Adrenal gland (tissue), 5 donors: ENCODE results near the gene AXL.

Source experiments
- POLR2A ChIP-seq, 2 donors: fragments of 450-650 bp; IDR thresholded peaks; one replicate each; pipeline ENCODE4 v1.6.1; 2017; ENCODE audit warnings: antibody characterized with exemption in 2 of 2, mild to moderate bottlenecking in 2 of 2, moderate library complexity in 1 of 2
- TF ChIP-seq, protein P1 (sequence below), 6 experiments: fragments of 450-650 bp in 4 of 6; fragments of 200-600 bp in 2 of 6; sonication (generic) in 1 of 6; IDR thresholded peaks; 1 replicate in 5 of 6; 2 replicates in 1 of 6; pipeline versions ENCODE4 v1.5.1 to v1.8.0; 2016 to 2021; ENCODE audit warnings: antibody characterized with exemption in 6 of 6, mild to moderate bottlenecking in 2 of 6, moderate library complexity in 1 of 6
- donor health status: DM: no; HTN: no; CAD: no.

DNA sequence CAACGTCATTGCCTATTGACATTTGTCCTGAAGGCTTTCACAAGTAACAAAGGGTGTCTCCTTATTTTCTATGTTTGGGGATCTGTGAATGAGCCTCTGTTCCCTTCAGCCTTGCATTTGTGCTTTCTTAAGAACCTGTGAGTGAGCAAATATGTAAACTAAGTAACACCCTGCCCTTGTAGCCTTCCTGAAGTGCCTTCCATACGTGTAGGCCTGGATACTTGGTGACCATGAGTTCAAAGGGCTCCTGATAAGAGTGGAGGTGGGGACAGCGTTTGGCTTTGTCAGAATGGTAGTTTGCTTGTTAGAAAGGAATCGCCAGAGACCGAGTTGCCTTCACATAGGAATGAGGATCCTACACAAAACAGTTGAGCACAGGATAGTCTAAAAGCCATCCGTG lies 76.5 kb downstream of the AXL start:
- TF ChIP-seq, protein P1, sequence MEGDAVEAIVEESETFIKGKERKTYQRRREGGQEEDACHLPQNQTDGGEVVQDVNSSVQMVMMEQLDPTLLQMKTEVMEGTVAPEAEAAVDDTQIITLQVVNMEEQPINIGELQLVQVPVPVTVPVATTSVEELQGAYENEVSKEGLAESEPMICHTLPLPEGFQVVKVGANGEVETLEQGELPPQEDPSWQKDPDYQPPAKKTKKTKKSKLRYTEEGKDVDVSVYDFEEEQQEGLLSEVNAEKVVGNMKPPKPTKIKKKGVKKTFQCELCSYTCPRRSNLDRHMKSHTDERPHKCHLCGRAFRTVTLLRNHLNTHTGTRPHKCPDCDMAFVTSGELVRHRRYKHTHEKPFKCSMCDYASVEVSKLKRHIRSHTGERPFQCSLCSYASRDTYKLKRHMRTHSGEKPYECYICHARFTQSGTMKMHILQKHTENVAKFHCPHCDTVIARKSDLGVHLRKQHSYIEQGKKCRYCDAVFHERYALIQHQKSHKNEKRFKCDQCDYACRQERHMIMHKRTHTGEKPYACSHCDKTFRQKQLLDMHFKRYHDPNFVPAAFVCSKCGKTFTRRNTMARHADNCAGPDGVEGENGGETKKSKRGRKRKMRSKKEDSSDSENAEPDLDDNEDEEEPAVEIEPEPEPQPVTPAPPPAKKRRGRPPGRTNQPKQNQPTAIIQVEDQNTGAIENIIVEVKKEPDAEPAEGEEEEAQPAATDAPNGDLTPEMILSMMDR (IDR thresholded peaks at IDR 0.05): no peak
- TF ChIP-seq POLR2A (IDR thresholded peaks at IDR 0.05): no peak
